HPDE6-E6E7 (cell line): Measurements from ENCODE around the gene RPS6KA1.
"Not testable (repeated sequence)": the region's sequence is repeated elsewhere in the genome, so short reads cannot be mapped to it uniquely, and the experiment has no call there.

Source experiments
- DNase-seq: peaks from one replicate; pipeline ENCODE4 v3.0.0; 2011; ENCODE audit warnings: missing footprints; ENCODE audit errors: extremely low spot score

RPS6KA1 gene

GRCh38 chr1:26529655-26530409 is at the start of gene RPS6KA1:
Gene RPS6KA1 (plus strand): TSS chr1:26529761. CDS start chr1:26529921, 160 bp downstream.
- DNase-seq = peak; percentile 79

- no peak for DNase-seq
Measured at GRCh38 chr1:26482921-26483320, 46.6 kb upstream of the RPS6KA1 start.

DNA sequence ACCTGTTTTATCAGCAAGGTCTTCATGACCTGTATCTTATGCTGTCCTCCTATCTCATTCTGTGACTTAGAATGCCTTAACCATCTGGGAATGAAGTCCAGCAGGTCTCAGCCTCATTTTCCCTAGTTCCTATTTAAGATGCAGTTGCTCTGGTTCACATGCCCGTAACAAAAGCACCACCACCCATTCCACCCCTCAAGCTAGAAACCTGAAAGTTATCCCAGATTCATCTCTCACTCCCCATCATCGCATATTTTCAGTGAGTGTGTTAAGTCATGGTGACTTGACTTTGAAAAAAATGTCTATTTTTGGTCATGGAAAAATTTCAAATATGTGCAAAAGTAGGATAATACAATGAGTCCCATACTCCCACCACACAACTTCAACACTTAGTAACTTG is 45.6 kb upstream of the RPS6KA1 start:
- DNase-seq = no peak

DNA sequence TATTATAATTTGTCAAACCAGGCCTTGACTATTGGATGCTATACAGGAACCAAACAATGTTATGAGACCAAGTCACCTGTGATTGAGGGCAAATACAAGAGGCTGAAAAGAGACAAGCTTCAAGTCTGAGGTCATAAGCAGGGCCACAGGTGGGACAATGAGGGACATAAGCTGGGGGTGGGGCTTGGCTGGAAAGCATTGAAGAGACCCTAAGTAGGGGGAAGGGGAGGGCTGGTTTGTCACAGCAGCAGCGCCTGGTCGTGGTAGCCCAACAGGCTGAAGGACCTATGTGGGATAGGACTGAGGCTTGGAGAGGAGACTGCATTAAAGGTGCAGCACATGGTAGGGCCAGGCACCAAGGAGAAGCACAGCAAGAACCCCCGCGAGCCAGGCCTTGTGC is 39.4 kb upstream of the RPS6KA1 start:
- no peak for DNase-seq

DNA sequence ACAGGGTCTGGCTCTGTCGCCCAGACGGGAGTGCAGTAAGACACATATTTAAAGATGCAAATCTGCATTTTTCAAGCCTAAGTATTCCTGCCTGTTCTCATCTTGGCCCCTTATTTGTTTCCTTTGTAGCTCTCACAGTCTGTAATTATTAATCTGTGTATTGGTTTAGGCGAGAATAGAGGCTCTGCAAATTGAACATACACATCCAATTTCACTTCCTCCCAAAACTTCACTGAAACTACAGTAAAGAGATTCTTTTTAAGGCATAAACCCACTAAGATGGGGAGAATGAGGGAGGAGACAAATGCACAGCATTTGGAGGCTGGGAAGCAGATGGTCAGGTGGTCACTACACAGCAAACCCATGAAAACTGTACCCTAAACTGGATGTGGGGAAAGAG is 36.3 kb upstream of the RPS6KA1 start:
- no peak for DNase-seq

DNA sequence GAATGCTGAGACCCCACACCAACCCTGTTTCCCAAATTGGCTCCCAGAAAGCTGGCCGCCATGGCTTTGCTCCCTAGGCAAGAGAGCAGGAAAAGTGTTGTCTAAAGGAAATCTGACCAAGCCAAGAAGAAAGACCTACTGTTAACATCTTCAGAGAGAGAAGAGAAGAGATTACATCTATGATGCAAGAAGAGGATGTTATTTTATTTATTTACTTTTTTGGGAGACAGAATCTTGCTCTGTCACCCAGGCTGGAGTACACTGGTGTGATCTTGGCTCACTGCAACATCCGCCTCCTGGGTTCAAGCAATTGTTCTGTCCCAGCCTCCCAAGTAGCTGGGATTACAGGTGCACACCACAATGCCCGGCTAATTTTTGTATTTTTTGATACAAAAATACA is 35.6 kb upstream of the RPS6KA1 start:
- DNase-seq = no peak

GRCh38 chr1:26496861-26497260 is 32.7 kb upstream of the RPS6KA1 start:
- DNase-seq = no peak

GRCh38 chr1:26498894-26499293 is 30.7 kb upstream of the RPS6KA1 start:
- no peak for DNase-seq

DNA sequence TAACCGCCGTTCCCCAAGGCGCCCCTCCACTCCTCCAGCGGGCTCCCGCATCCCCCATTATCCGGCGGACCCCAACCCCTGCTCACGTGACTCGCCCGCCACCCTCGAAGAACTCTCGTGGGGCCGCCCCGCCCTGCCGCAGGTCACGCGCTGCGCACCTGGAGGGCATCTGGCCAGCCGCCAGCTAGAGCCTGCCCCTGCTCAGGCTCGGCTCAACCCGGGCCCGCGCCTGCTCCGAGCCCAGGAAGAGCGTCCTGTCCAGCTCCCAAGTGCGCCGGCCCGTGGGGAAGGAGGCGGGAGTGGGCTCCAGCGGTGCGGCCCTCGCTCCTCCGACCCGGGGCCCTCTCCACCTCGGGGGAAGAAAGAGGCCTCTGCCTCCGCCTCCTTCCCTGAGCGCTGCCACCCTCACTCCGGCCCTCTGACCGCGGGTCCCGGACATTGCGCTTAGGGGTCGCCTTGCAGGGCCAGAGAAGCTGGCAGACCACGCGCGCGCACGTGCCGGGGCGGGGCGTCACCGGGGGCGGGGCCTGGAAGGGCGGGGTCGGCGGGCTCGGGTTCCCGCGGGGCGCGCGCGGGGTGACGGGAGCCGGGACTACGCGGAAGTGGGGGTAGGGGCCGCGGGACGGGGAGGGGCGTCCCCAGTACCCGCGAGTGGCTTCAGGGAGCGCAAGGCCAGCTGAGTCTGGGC is 28.9 kb upstream of the RPS6KA1 start:
- peak; percentile 67 for DNase-seq

- DNase-seq = not testable (repeated sequence)
Measured at GRCh38 chr1:26510711-26511110, 18.9 kb upstream of the RPS6KA1 start.

DNA sequence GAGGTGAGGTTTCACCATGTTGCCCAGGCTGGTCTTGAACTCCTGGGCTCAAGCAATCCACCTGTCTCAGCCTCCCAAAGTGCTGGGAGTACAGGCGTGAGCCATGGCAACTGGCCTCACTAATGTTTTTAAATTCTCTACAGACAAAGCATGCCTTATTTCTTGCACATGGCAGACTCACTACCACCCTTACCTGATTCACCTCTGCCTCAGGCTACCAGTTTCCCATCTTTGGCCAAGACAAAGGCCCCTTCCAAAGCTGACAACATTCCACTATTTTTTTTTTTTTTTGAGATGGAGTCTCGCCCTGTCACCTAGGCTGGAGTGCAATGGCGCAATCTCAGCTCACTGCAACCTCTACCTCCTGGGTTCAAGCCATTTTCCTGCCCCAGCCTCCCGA is 13.7 kb upstream of the RPS6KA1 start:
- DNase-seq = not testable (repeated sequence)

- DNase-seq = no peak
Measured at GRCh38 chr1:26516987-26517765, 12.4 kb upstream of the RPS6KA1 start.

GRCh38 chr1:26517766-26518049 is 11.9 kb upstream of the RPS6KA1 start:
- no peak for DNase-seq

DNA sequence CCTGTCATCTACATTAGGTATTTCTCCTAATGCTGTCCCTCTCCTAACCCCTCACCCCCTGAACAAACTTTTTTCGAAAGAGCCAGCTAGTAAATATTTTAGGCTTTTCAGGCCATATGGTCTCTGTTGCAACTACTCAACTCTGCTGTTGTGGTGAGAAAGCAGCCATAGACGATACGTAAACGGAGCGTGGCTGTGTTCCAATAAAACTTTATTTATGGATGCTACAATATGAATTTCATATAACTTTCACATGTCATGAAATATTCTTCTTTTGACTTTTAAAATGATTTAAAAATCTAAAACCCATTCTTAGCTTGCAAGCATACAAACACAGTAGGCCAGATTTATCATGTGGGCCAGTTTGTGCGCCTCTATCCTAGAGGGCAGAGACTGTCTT is 11.2 kb upstream of the RPS6KA1 start:
- DNase-seq = no peak

- no peak for DNase-seq
Measured at GRCh38 chr1:26520339-26520738, 9.2 kb upstream of the RPS6KA1 start.

GRCh38 chr1:26521669-26522030 is 7.9 kb upstream of the RPS6KA1 start:
- DNase-seq = no peak

DNA sequence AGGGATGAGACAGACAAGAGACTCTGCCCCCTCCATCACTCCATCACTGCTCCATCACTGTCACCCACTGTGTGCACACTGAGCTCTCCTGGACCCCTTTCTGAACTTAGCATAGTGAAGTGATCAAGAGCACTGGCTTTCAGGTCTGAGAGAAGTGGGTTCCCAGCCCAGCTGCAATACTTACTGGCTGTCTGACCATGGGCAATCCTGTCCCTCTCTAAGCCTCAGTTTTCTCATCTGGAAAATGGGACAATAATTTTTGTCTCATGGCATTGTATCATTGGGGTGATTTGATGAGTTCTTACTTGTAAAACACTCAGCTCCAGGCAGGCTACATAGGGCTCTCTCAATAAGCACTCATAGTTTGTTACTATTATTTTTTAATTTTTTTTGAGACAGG is 7.5 kb upstream of the RPS6KA1 start:
- DNase-seq = no peak

GRCh38 chr1:26524181-26524580 is 5.4 kb upstream of the RPS6KA1 start:
- peak; percentile 86 for DNase-seq

GRCh38 chr1:26526287-26526686 is 3.3 kb upstream of the RPS6KA1 start:
- DNase-seq = no peak

DNA sequence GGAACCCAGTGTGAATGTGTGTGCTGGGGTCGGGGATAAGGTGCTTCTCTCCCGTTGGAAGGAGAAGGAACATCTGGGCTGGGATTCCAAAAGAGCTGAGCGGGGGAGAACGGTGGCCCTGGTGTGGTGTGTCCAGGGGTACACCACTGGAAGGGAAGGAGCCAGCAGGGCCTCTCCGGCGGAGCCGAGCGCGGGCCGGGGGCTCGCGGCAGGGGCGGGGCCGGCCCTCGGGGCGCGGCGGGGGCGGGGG is 231 bp upstream of the RPS6KA1 start:
- peak; percentile 34 for DNase-seq

DNA sequence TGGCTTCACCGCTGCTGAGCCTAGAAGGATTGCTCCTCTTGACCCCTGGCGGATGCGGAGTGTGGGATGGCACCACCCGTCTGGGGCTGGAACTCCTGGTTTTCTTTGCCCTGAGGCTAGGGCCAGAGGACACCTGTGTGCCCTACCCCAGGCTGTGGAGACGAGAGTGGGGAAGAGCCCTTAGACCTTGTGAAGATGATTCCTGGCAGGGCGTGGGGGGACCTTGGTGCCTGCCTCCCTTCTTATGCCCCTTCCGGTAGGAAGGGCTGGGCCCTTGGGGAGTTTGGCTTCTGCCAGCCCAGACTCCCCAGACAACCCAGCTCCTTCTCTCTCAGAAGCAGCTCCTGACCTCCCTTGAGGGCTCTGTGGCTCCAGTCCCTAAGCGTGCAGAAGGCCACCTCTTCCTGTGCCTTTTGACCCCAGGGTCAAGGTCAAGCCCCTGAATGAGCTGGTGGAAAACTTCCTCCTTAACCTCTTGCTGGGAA is 891 bp downstream of the RPS6KA1 start:
- DNase-seq = no peak

GRCh38 chr1:26530895-26531598 is 1.5 kb downstream of the RPS6KA1 start:
- peak; percentile 98 for DNase-seq
